WTC11 (cell line): ENCODE measurements around the gene INPP4A. TPM values are rescaled to one million over a fixed set of nuclear protein-coding genes. Genes with fewer than 3 reads are reported as not detected.

ENCODE experiments used
- ATAC-seq: fragments of 200-7000 bp; cut with Tn5 transposase; 2 replicates; pipeline ENCODE4 v1.10.0; 2021; ENCODE audit warnings: mild to moderate bottlenecking, moderate library complexity
- CTCF ChIA-PET: fragments of 300-600 bp; sonication (Branson Sonifier 250); formaldehyde crosslinking; loops from one replicate; lab custom pipeline; 2021; ENCODE audit warnings: antibody characterized with exemption; lab: Charles Lee
- POLR2A ChIA-PET: fragments of 350-600 bp; sonication (Branson Sonifier 250); formaldehyde crosslinking; loops from one replicate; lab custom pipeline; 2021; ENCODE audit warnings: antibody characterized with exemption; lab: Charles Lee
- DNase-seq: peaks from one replicate; pipeline ENCODE4 v3.0.0; 2021; ENCODE audit warnings: low spot score
- H3K27ac Mint-ChIP-seq: 2 replicates; pipeline ENCODE4 v1.8.0; 2021; ENCODE audit warnings: mixed read lengths
- H3K27me3 Mint-ChIP-seq: 2 replicates; pipeline ENCODE4 v1.8.0; 2021; ENCODE audit warnings: low read depth, mild to moderate bottlenecking, moderate library complexity, mixed read lengths
- H3K36me3 Mint-ChIP-seq: 2 replicates; pipeline ENCODE4 v1.8.0; 2021; ENCODE audit warnings: mixed read lengths
- H3K4me1 Mint-ChIP-seq: 2 replicates; pipeline ENCODE4 v1.8.0; 2022; ENCODE audit warnings: mixed read lengths
- H3K4me3 Mint-ChIP-seq: 2 replicates; pipeline ENCODE4 v1.8.0; 2021; ENCODE audit warnings: mild to moderate bottlenecking, moderate library complexity, mixed read lengths
- H3K9me3 Mint-ChIP-seq: 2 replicates; pipeline ENCODE4 v1.8.0; 2021; ENCODE audit warnings: mixed read lengths
- ARID4B ChIP-seq: sonication (generic); formaldehyde crosslinking; IDR thresholded peaks from 2 replicates; pipeline ENCODE4 v1.8.0; 2023; ENCODE audit warnings: missing genetic modification reagents, mild to moderate bottlenecking, borderline replicate concordance
- CDX4 ChIP-seq: fragments of 250-450 bp; sonication (Bioruptor Pico); IDR thresholded peaks from 2 replicates; pipeline ENCODE4 v1.9.0; 2021; ENCODE audit warnings: moderate library complexity, mild to moderate bottlenecking, inconsistent platforms, borderline replicate concordance
- ELF4 ChIP-seq: sonication (generic); formaldehyde crosslinking; IDR thresholded peaks from 2 replicates; pipeline ENCODE4 v1.8.1; 2022; ENCODE audit warnings: low read depth, mild to moderate bottlenecking, moderate library complexity, missing genetic modification reagents
- ETV6 ChIP-seq: sonication (generic); formaldehyde crosslinking; IDR thresholded peaks from 2 replicates; pipeline ENCODE4 v1.8.1; 2022; ENCODE audit warnings: mild to moderate bottlenecking, missing genetic modification reagents
- FOXP4 ChIP-seq: sonication (generic); formaldehyde crosslinking; IDR thresholded peaks from 2 replicates; pipeline ENCODE4 v1.8.0; 2022; ENCODE audit warnings: mild to moderate bottlenecking, missing genetic modification reagents
- GABPB1 ChIP-seq: sonication (generic); formaldehyde crosslinking; IDR thresholded peaks from 2 replicates; pipeline ENCODE4 v1.8.1; 2023; ENCODE audit warnings: mild to moderate bottlenecking, missing genetic modification reagents
- GRHL2 ChIP-seq: fragments of 250-450 bp; sonication (Bioruptor Pico); IDR thresholded peaks from 2 replicates; pipeline ENCODE4 v1.8.0; 2022; ENCODE audit warnings: mild to moderate bottlenecking, moderate library complexity; ENCODE audit not compliant: insufficient replicate concordance, severe bottlenecking
- HMGXB4 ChIP-seq: sonication (generic); formaldehyde crosslinking; IDR thresholded peaks from 2 replicates; pipeline ENCODE4 v1.8.1; 2023; ENCODE audit warnings: mild to moderate bottlenecking, moderate library complexity, missing genetic modification reagents
- JAZF1 ChIP-seq: fragments of 250-450 bp; sonication (Bioruptor Pico); IDR thresholded peaks from 2 replicates; pipeline ENCODE4 v1.9.0; 2021; ENCODE audit warnings: moderate library complexity, mild to moderate bottlenecking, inconsistent platforms
- KAT7 ChIP-seq: sonication (generic); formaldehyde crosslinking; IDR thresholded peaks from 2 replicates; pipeline ENCODE4 v1.8.1; 2023; ENCODE audit warnings: missing genetic modification reagents, mild to moderate bottlenecking, borderline replicate concordance
- MAX ChIP-seq: sonication (generic); formaldehyde crosslinking; IDR thresholded peaks from 2 replicates; pipeline ENCODE4 v1.8.0; 2022; ENCODE audit warnings: mild to moderate bottlenecking, missing genetic modification reagents
- MXD4 ChIP-seq: fragments of 250-450 bp; sonication (Bioruptor Pico); IDR thresholded peaks from 2 replicates; pipeline ENCODE4 v1.8.0; 2021; ENCODE audit warnings: mild to moderate bottlenecking, moderate library complexity, borderline replicate concordance
- MYBL2 ChIP-seq: sonication (generic); formaldehyde crosslinking; IDR thresholded peaks from 2 replicates; pipeline ENCODE4 v1.8.1; 2023; ENCODE audit warnings: mild to moderate bottlenecking, moderate library complexity, missing genetic modification reagents
- NR1H2 ChIP-seq: sonication (generic); formaldehyde crosslinking; IDR thresholded peaks from 2 replicates; pipeline ENCODE4 v1.9.0; 2021; ENCODE audit warnings: mild to moderate bottlenecking, moderate library complexity, missing genetic modification reagents
- NR3C1 ChIP-seq: sonication (generic); formaldehyde crosslinking; conservative IDR thresholded peaks from 2 replicates; pipeline ENCODE4 v1.8.1; 2023; ENCODE audit warnings: low read depth, mild to moderate bottlenecking, missing genetic modification reagents
- SMAD3 ChIP-seq: sonication (generic); formaldehyde crosslinking; IDR thresholded peaks from 2 replicates; pipeline ENCODE4 v1.8.0; 2022; ENCODE audit warnings: missing genetic modification reagents, mild to moderate bottlenecking, borderline replicate concordance
- SP1 ChIP-seq: sonication (generic); formaldehyde crosslinking; conservative IDR thresholded peaks from 2 replicates; pipeline ENCODE4 v1.8.1; 2022; ENCODE audit warnings: missing genetic modification reagents
- ZBTB21 ChIP-seq: sonication (generic); formaldehyde crosslinking; IDR thresholded peaks from 2 replicates; pipeline ENCODE4 v1.8.1; 2023; ENCODE audit warnings: mild to moderate bottlenecking, missing genetic modification reagents, borderline replicate concordance
- ZNF121 ChIP-seq: sonication (generic); formaldehyde crosslinking; IDR thresholded peaks from 2 replicates; pipeline ENCODE4 v1.8.0; 2023; ENCODE audit warnings: missing genetic modification reagents
- ZNF138 ChIP-seq: sonication (generic); formaldehyde crosslinking; conservative IDR thresholded peaks from 2 replicates; pipeline ENCODE4 v1.8.1; 2022; ENCODE audit warnings: mild to moderate bottlenecking, moderate library complexity, missing genetic modification reagents
- ZNF317 ChIP-seq: sonication (generic); formaldehyde crosslinking; IDR thresholded peaks from 2 replicates; pipeline ENCODE4 v1.8.1; 2023; ENCODE audit warnings: low read depth, mild to moderate bottlenecking, moderate library complexity, missing genetic modification reagents, borderline replicate concordance
- ZNF423 ChIP-seq: fragments of 250-450 bp; sonication (Bioruptor Pico); IDR thresholded peaks from 2 replicates; pipeline ENCODE4 v2.1.2; 2022; ENCODE audit warnings: mild to moderate bottlenecking, moderate library complexity
- ZNF425 ChIP-seq: fragments of 250-450 bp; sonication (Bioruptor Pico); conservative IDR thresholded peaks from 2 replicates; pipeline ENCODE4 v1.9.0; 2021; ENCODE audit warnings: mild to moderate bottlenecking
- total RNA-seq: library from RNA; stranded (reverse); gene quantifications from 3 replicates; pipeline ENCODE4 v1.2.3, GENCODE V29; 2021

Gene INPP4A
- total RNA-seq, 1 experiment from 2014 or later: 38.3 TPM

GRCh38 chr2:98463081-98463481, 18.4 kb downstream of the INPP4A start (continued):
- TF ChIP-seq FOXP4 (no peak), ETV6 (CRISPR knock-in tag) (no peak), GABPB1 (CRISPR knock-in tag) (no peak), GRHL2 (CRISPR knock-in tag) (no peak), JAZF1 (CRISPR knock-in tag) (no peak), HMGXB4 (CRISPR knock-in tag) (no peak), SMAD3 (CRISPR knock-in tag) (no peak), ZNF317 (CRISPR knock-in tag) (no peak), ELF4 (CRISPR knock-in tag) (no peak), MYBL2 (CRISPR knock-in tag) (no peak), NR3C1 (CRISPR knock-in tag) (no peak), MXD4 (CRISPR knock-in tag) (no peak), NR1H2 (no peak)

- DNase-seq: peak; percentile 34
- Mint-ChIP-seq H3K4me3 (no peak overlapping the region), H3K27me3 (no peaks in the 10 kb centered on the region), H3K36me3 (no peaks in the 10 kb centered on the region), H3K27ac (peak overlapping the region; percentile 85), H3K4me1 (peaks cover 64% of the 10 kb centered on the region), H3K9me3 (no peaks in the 10 kb centered on the region)
- peak; percentile 73 for ATAC-seq
- CTCF ChIA-PET: interaction anchor here (1.0 to 4.0 kb wide), 7 partner anchors 9 to 105 kb away, joined by 3 to 25 read pairs (median 4); no protein-coding TSS in a partner anchor
- POLR2A ChIA-PET: no interaction called here
- TF ChIP-seq ARID4B (CRISPR knock-in tag) (no peak), ZBTB21 (CRISPR knock-in tag) (peak; percentile 33; the same call in 1 of the 2 replicates), ZNF121 (CRISPR knock-in tag) (no peak), ZNF423 (peak; percentile 93), ZNF138 (peak; percentile 65; the same call in 1 of the 2 replicates), SP1 (CRISPR knock-in tag) (no peak), MAX (CRISPR knock-in tag) (peak; percentile 54; the same call in 1 of the 2 replicates), ZNF425 (no peak), CDX4 (CRISPR knock-in tag) (no peak), ETV6 (CRISPR knock-in tag) (peak; percentile 88), KAT7 (CRISPR knock-in tag) (0 out of 2 replicates have a peak, but pooled peaks have one; percentile 49), FOXP4 (peak; percentile 52; the same call in 1 of the 2 replicates)
Observed at GRCh38 chr2:98463551-98463971, 18.9 kb downstream of the INPP4A start.
